ENCODE measurements around the gene MS4A13.
"Not testable (repeated sequence)": the region's sequence is repeated elsewhere in the genome, so short reads cannot be mapped to it uniquely, and the experiment has no call there.

Gene MS4A13

DNA sequence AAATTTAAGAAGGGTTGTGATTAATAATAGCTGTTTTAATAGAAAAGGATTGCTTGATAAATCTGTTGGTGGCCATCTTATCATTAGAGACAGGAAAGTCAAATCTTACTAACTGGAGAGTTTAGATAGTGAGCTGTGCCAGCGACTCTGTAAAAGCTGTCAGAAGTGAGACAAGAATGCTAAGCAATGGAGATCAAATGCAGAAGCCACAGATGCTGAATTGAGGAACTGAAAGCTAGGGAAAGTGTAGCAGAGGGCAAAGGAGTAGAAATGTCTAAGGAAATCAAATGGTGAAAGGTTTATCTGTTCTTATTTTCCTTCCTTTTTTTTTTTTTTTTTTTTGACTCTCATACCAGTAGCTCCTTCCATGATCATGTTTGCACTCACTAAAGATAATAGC lies 13.7 kb downstream of the MS4A13 start:
- Histone ChIP-seq H3K9me3 (no peaks in the 10 kb centered on the region), H3K27me3 (no peaks in the 10 kb centered on the region), H3K4me3 (ENCODE audit: low read depth, low read length) (no peak overlapping the region), H3K4me1 (no peaks in the 10 kb centered on the region), H3K36me3 (no peaks in the 10 kb centered on the region)
- no peak for DNase-seq
- TF ChIP-seq, protein P1, sequence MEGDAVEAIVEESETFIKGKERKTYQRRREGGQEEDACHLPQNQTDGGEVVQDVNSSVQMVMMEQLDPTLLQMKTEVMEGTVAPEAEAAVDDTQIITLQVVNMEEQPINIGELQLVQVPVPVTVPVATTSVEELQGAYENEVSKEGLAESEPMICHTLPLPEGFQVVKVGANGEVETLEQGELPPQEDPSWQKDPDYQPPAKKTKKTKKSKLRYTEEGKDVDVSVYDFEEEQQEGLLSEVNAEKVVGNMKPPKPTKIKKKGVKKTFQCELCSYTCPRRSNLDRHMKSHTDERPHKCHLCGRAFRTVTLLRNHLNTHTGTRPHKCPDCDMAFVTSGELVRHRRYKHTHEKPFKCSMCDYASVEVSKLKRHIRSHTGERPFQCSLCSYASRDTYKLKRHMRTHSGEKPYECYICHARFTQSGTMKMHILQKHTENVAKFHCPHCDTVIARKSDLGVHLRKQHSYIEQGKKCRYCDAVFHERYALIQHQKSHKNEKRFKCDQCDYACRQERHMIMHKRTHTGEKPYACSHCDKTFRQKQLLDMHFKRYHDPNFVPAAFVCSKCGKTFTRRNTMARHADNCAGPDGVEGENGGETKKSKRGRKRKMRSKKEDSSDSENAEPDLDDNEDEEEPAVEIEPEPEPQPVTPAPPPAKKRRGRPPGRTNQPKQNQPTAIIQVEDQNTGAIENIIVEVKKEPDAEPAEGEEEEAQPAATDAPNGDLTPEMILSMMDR (IDR thresholded peaks at IDR 0.05; ENCODE audit: low read depth, low read length) = no peak

DNA sequence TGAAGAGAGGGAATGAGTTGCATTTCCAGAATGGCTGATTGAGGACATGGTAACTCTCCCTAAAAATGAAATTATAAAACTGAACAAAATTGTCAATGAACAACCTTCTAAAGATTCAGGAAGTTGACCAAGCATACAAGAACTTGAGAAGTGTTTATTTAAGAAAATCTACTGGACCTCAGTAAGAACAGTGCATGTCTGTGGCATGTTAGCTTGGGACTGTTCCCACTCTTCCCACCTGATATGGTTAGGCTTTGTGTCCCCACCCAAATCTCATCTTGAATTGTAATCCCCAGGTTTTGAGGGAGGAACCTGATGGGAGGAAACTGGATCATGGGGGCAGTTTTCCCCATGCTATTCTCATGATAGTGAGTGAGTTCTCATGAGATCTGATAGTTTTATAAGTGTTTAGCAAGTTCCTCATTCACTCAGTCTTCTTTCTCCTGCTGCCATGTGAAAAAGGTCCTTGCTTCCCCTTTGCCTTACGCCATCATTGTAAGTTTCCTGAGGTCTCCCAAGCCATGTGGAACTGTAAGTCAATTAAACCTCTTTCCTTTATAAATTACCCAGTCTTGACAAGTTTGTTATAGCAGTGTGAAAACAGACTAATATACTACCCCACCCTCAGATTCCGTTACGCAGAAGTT lies 15.4 kb downstream of the MS4A13 start:
- no peaks in the 10 kb centered on the region for H3K36me3 ChIP-seq
- TF ChIP-seq, protein P1 (IDR thresholded peaks at IDR 0.05; ENCODE audit: low read depth, low read length) = no peak
- H3K4me3 ChIP-seq (ENCODE audit: low read depth, low read length) = no peak overlapping the region
- H3K27me3 ChIP-seq = no peaks in the 10 kb centered on the region
- H3K9me3 ChIP-seq = no peaks in the 10 kb centered on the region
- H3K4me1 ChIP-seq = no peaks in the 10 kb centered on the region
- DNase-seq = no peak

DNA sequence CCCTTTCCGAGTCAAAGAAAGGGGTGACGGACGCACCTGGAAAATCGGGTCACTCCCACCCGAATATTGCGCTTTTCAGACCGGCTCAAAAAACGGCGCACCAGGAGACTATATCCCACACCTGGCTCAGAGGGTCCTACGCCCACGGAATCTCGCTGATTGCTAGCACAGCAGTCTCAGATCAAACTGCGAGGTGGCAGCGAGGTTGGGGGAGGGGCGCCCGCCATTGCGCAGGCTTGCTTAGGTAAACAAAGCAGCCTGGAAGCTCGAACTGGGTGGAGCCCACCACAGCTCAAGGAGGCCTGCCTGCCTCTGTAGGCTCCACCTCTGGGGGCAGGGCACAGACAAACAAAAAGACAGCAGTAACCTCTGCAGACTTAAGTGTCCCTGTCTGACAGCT lies 17.2 kb downstream of the MS4A13 start:
- DNase-seq; H3K4me3 ChIP-seq (ENCODE audit: low read depth, low read length); H3K4me1 ChIP-seq; H3K27me3 ChIP-seq; H3K36me3 ChIP-seq; H3K9me3 ChIP-seq: not testable (repeated sequence)

DNA sequence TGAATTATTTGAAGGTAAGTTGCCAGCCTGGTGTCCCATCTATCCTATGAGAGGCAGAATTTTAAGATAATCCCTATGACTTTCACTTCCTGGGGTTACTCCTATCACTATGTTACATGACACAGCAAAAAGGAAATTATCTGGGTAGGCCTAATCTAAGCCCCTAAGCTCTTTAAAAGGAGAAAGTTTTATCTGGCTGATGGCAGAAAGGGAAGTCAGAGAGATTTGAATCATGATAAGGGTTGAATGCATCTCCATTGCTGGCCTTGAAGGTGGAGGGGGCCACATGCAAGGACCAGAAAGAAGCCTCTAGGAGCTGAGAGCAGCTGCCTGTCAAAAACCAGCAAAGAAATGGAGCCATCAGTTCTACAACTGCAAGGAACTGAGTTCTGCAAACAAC lies 23.4 kb downstream of the MS4A13 start:
- not testable (repeated sequence) for H3K9me3 ChIP-seq; H3K4me3 ChIP-seq (ENCODE audit: low read depth, low read length); DNase-seq; H3K4me1 ChIP-seq; H3K36me3 ChIP-seq; H3K27me3 ChIP-seq

DNA sequence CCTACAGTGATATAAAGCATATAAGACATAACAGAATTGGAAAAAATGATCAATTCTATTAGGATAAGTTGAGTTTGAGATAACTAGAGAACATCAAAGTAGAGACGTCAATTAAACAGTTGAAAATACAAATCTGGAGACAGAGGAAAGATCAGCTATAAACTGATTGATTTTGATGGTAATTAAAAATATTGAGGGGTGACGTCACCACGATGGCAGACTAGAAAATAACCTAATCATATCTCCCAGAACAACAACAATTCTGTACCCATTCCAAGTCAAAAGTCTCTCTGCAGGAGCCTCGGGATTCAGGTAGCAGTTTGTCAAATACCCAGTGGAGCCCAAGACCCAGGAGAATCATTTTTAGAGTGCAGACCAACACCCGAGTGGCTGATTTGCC lies 28.9 kb downstream of the MS4A13 start:
- H3K27me3 ChIP-seq = no peaks in the 10 kb centered on the region
- no peaks in the 10 kb centered on the region for H3K36me3 ChIP-seq
- no peaks in the 10 kb centered on the region for H3K4me1 ChIP-seq
- TF ChIP-seq, protein P1 (IDR thresholded peaks at IDR 0.05; ENCODE audit: low read depth, low read length) = no peak
- no peak overlapping the region for H3K4me3 ChIP-seq (ENCODE audit: low read depth, low read length)
- DNase-seq = no peak
- H3K9me3 ChIP-seq = no peaks in the 10 kb centered on the region

DNA sequence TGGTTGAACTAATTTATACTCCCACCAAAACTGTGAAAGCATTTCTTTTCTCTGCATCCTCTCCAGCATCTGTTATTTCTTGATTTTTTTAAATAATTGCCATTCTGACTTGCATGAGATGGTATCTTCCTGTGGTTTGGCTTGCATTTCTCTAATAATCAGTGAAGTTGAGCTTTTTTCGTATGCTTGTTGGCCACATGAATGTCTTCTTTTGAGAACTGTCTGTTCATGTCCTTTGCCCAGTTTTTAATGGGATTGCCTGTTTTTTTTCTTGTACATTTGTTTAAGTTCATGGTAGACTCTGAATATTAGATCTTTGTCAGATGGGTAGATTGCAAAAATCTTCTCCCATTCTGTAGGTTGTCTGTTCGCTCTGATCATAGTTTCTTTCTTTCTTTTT lies 46.1 kb downstream of the MS4A13 start:
- Histone ChIP-seq H3K27me3 (no peaks in the 10 kb centered on the region), H3K4me1 (no peaks in the 10 kb centered on the region), H3K4me3 (ENCODE audit: low read depth, low read length) (no peak overlapping the region), H3K9me3 (no peaks in the 10 kb centered on the region), H3K36me3 (no peaks in the 10 kb centered on the region)
- TF ChIP-seq, protein P1 (IDR thresholded peaks at IDR 0.05; ENCODE audit: low read depth, low read length) = no peak
- no peak for DNase-seq

DNA sequence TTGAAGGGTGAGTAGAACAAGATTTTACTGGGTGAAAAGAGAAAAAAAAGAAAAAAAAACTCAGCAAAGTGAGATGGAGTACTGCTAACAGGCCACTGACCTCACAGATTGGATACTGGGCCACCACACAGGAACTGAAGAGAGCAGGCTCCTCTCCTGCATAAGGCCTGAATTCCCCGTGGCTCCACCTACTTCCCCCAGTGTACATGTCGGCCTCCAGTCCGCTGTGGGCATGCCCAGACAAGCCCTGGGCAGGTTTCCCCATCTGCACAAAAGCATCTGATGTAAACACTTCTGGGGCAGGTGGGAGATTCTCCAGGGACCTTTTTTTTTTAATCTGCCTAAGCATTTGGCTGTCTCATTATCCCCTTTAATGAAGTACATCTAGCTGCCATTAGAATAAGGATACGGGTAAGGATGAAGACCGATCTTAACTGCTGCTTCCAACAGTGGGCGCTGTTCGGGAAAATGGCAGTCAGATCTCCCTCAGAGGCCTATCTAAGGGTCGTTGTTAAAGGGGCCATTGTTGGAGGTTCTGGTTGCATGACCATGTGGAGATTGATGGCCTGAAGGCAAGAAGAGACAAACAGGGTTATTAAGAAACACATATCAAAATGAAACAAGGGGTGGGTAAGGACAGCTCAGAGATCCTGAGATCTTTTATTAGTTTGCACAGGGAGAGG lies 48.5 kb downstream of the MS4A13 start:
- TF ChIP-seq, protein P1 (IDR thresholded peaks at IDR 0.05; ENCODE audit: low read depth, low read length) = no peak
- Histone ChIP-seq H3K4me1 (no peaks in the 10 kb centered on the region), H3K4me3 (ENCODE audit: low read depth, low read length) (no peak overlapping the region), H3K27me3 (no peaks in the 10 kb centered on the region), H3K36me3 (no peaks in the 10 kb centered on the region), H3K9me3 (no peaks in the 10 kb centered on the region)
- DNase-seq = no peak

Data from BE2C (cell line).